ENCODE results near the gene POMGNT2.

Gene POMGNT2

DNA sequence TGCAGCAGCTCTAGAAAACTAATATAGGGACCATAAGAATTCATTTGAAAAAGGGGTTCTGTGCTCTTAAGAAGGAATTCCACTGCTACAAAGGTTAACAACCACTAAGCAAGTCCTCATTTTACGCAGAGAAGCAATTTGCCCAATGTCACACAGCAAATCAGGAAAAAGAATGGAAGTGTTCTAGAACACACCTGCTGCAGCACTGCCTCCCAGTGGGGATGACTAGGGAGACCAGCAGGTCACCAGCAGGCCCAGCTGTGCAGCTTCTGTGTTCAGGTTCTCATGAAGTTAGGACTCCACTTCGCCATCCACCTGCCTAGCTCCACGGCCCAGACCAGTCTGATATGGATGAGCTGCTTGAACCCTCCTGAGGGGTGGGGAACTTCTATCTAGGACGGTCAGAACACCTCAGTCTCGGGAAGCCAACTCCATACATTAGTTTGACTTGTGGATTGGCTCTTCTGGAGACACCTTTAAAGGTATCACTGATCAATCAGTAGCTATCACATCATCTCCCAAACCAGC lies 18.6 kb downstream of the POMGNT2 start:
- no peak overlapping the region for H3K27ac ChIP-seq
- no peaks in the 10 kb centered on the region for H3K36me3 ChIP-seq
- no peaks in the 10 kb centered on the region for H3K9me3 ChIP-seq
- H3K4me3 ChIP-seq (ENCODE audit: low read depth in 1 of 2, low read length in 1 of 2) = no peak overlapping the region
- H3K4me1 ChIP-seq (ENCODE audit: control insufficient read depth in 1 of 2, insufficient read depth in 1 of 2, low read depth in 1 of 2, low read length in 1 of 2) = no peaks in the 10 kb centered on the region
- TF ChIP-seq, protein P1, sequence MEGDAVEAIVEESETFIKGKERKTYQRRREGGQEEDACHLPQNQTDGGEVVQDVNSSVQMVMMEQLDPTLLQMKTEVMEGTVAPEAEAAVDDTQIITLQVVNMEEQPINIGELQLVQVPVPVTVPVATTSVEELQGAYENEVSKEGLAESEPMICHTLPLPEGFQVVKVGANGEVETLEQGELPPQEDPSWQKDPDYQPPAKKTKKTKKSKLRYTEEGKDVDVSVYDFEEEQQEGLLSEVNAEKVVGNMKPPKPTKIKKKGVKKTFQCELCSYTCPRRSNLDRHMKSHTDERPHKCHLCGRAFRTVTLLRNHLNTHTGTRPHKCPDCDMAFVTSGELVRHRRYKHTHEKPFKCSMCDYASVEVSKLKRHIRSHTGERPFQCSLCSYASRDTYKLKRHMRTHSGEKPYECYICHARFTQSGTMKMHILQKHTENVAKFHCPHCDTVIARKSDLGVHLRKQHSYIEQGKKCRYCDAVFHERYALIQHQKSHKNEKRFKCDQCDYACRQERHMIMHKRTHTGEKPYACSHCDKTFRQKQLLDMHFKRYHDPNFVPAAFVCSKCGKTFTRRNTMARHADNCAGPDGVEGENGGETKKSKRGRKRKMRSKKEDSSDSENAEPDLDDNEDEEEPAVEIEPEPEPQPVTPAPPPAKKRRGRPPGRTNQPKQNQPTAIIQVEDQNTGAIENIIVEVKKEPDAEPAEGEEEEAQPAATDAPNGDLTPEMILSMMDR (IDR thresholded peaks at IDR 0.05) = no peak
- no peaks in the 10 kb centered on the region for H3K27me3 ChIP-seq

DNA sequence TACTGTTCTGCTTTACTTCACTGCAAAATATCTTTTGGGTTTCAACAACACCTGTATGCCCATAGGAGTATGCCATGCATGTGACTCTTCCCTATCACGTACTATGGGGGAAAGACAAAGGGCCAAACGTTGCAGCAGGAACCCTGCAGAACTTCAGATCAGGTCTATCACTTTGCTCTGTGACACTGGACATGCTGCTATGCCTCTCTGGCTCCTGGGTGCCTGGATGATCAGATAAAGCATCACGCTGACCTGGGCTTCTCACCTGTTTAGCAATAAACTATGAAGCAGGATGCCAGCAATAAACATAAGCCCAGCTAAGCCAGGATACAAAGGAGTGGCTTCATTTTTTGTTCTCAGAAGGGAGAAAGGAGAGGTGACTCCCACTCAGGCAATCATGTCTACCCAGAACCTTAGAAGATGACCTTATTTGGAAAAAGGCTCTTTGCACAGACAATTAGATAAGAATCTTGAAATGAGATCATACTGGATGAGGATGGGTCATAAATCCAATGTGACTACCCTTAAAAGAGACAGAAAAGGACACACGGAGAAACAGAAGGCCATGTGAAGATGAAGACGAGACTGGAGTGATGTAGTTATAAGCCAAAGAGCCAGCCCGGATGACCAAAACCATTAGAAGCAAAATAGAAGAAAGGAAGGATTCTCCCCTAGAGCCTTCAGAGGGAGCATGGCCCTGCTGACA lies 19.3 kb downstream of the POMGNT2 start:
- no peaks in the 10 kb centered on the region for H3K9me3 ChIP-seq
- TF ChIP-seq, protein P1 (IDR thresholded peaks at IDR 0.05) = no peak
- no peaks in the 10 kb centered on the region for H3K36me3 ChIP-seq
- no peaks in the 10 kb centered on the region for H3K4me1 ChIP-seq (ENCODE audit: control insufficient read depth in 1 of 2, insufficient read depth in 1 of 2, low read depth in 1 of 2, low read length in 1 of 2)
- no peaks in the 10 kb centered on the region for H3K27me3 ChIP-seq
- H3K4me3 ChIP-seq (ENCODE audit: low read depth in 1 of 2, low read length in 1 of 2) = no peak overlapping the region
- no peak overlapping the region for H3K27ac ChIP-seq

DNA sequence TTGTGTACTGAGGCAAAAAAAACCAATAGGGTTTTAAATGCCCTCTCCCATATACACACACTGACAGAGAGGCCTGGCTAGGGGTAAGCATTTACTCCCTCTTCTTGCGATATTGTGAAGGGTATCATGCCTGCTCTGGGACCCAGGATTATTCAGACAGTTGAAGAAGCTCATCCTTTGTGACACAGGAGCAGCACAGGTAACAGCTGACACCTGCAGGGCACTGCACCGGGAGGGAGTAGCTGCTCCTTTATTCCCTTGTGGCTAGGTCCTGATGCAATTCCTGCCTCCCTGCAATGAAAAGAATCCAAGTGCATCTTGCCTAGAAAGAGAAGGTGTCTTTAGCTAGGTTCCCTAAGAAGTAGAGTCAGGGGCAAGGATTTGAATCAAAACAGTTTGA lies 23.4 kb downstream of the POMGNT2 start:
- H3K9me3 ChIP-seq = no peaks in the 10 kb centered on the region
- H3K27ac ChIP-seq = no peak overlapping the region
- TF ChIP-seq, protein P1 (IDR thresholded peaks at IDR 0.05) = no peak
- no peak overlapping the region for H3K4me3 ChIP-seq (ENCODE audit: low read depth in 1 of 2, low read length in 1 of 2)
- H3K27me3 ChIP-seq = no peaks in the 10 kb centered on the region
- peaks cover 15% of the 10 kb centered on the region for H3K36me3 ChIP-seq
- H3K4me1 ChIP-seq (ENCODE audit: control insufficient read depth in 1 of 2, insufficient read depth in 1 of 2, low read depth in 1 of 2, low read length in 1 of 2) = no peaks in the 10 kb centered on the region

DNA sequence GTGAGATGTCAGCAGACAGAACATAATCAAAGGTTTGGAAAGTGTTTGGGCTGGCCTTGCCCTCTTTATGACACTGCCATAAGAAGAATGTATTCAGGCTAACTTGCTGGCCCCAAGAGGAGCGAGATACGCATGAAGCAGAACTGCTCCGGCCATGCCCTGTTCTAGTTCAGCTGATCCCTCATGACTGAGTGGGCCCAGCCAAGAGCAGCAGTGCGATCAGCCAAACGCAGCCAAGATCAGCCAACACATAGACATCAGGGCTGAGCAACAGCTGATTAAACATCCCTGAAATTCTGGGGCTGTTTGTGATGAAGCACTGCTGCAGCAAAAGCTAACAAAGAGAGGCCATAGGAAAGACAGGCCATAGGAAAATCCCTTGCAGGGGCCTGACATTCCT lies 24.1 kb downstream of the POMGNT2 start:
- peaks cover 15% of the 10 kb centered on the region for H3K36me3 ChIP-seq
- H3K27ac ChIP-seq = no peak overlapping the region
- no peaks in the 10 kb centered on the region for H3K4me1 ChIP-seq (ENCODE audit: control insufficient read depth in 1 of 2, insufficient read depth in 1 of 2, low read depth in 1 of 2, low read length in 1 of 2)
- H3K4me3 ChIP-seq (ENCODE audit: low read depth in 1 of 2, low read length in 1 of 2) = no peak overlapping the region
- H3K27me3 ChIP-seq = no peaks in the 10 kb centered on the region
- H3K9me3 ChIP-seq = no peaks in the 10 kb centered on the region
- TF ChIP-seq, protein P1 (IDR thresholded peaks at IDR 0.05) = no peak

DNA sequence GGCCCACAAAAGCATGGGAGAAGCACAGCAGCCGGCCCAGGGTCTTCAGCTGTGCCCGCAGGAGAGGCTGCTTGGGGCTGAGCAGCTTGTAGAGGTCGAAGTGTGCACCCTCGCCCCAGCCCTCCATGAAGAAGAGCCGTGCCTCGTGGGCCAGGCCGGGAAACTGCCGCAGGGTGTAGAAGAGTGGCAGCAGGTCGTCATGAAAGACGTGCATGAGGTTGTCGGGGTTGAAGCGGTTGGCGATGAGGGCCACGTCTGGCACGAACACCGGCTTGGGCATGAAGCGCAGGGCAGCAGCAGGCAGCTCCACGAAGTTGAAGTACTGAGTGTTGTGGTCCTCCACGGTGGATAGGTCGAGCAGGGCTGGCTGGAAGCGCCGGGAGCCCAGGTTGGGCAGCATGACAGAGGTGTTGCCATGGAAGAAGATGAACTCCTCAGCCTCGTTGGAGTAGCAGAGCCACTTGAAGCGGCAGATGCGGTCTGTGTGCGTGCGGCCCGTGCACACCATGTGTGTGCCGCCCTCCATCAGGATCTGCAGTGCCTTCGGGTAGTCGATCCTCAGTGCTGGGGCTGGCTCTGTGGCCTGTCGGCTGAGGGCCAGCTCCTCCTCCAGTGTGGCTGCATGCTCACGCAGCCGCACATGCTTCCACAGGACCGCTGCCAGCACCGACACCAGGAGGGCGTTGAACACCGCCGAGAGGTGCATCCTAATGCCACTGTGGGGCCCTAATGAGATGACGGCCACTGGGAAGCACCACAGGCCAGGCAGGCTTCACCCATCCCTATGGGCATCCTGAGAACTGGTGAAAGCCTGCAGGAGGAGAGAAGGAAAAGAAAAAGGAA lies 24.9 kb downstream of the POMGNT2 start:
- H3K27me3 ChIP-seq = no peaks in the 10 kb centered on the region
- no peak overlapping the region for H3K27ac ChIP-seq
- H3K9me3 ChIP-seq = no peaks in the 10 kb centered on the region
- no peaks in the 10 kb centered on the region for H3K4me1 ChIP-seq (ENCODE audit: control insufficient read depth in 1 of 2, insufficient read depth in 1 of 2, low read depth in 1 of 2, low read length in 1 of 2)
- H3K4me3 ChIP-seq (ENCODE audit: low read depth in 1 of 2, low read length in 1 of 2) = no peak overlapping the region
- peaks cover 15% of the 10 kb centered on the region for H3K36me3 ChIP-seq
- TF ChIP-seq, protein P1 (IDR thresholded peaks at IDR 0.05) = no peak

Data from neutrophil (primary cell).